ENCODE data around the gene INPP5A. TPM values are rescaled to one million over a fixed set of nuclear protein-coding genes. Genes with fewer than 3 reads are reported as not detected.

The INPP5A gene
- total and polyA plus RNA-seq, 2 experiments from 2014 or later: 41.2 to 53.6 TPM

GRCh38 chr10:132547421-132547861 lies 9.9 kb downstream of the INPP5A start:
- H3K9me2 ChIP-seq (replicated peaks; ENCODE audit: insufficient read depth): no peaks in the 10 kb centered on the region
- 96% methylated on average over 22 of the region's 22 CpGs for WGBS (ENCODE audit: low lambda C conversion rate, missing lambda C conversion rate)
- TF ChIP-seq CTCF (IDR thresholded peaks at IDR 0.05; ENCODE audit: poor library complexity): no peak
- no peak for TF ChIP-seq EZH2phosphoT487 (IDR thresholded peaks at IDR 0.05; ENCODE audit: low read depth, severe bottlenecking, unreplicated experiment)
- no peak for TF ChIP-seq EZH2 (IDR thresholded peaks at IDR 0.05; ENCODE audit: borderline replicate concordance)

GRCh38 chr10:132548106-132548823 lies 10.7 kb downstream of the INPP5A start:
- Histone ChIP-seq H2AFZ (no peak overlapping the region), H3K9me3 (ENCODE audit: low read depth) (no peaks in the 10 kb centered on the region), H3K4me2 (no peak overlapping the region), H3K4me1 (ENCODE audit: insufficient read depth) (peaks cover 8% of the 10 kb centered on the region), H3K79me2 (peaks cover 84% of the 10 kb centered on the region), H3K36me3 (replicated peaks; ENCODE audit: insufficient read depth, low read depth) (no peaks in the 10 kb centered on the region), H3K27ac (no peak overlapping the region), H3K9me2 (replicated peaks; ENCODE audit: insufficient read depth) (no peaks in the 10 kb centered on the region), H3K4me3 (no peak overlapping the region), H3K27me3 (no peaks in the 10 kb centered on the region), H4K20me1 (ENCODE audit: insufficient read depth, poor library complexity, severe bottlenecking) (peaks cover 73% of the 10 kb centered on the region)
- 95% methylated on average over 28 of the region's 28 CpGs for WGBS (ENCODE audit: low lambda C conversion rate, missing lambda C conversion rate)
- DNase-seq (ENCODE audit: low spot score): no peak
- no peak for TF ChIP-seq CTCF (IDR thresholded peaks at IDR 0.05; ENCODE audit: poor library complexity)
- no peak for TF ChIP-seq EZH2 (IDR thresholded peaks at IDR 0.05; ENCODE audit: borderline replicate concordance)
- no peak for TF ChIP-seq EZH2phosphoT487 (IDR thresholded peaks at IDR 0.05; ENCODE audit: low read depth, severe bottlenecking, unreplicated experiment)

More at GRCh38 chr10:132547421-132547861, 9.9 kb downstream of the INPP5A start:
- no peak overlapping the region for H3K4me3 ChIP-seq
- no peak overlapping the region for H2AFZ ChIP-seq
- no peaks in the 10 kb centered on the region for H3K36me3 ChIP-seq (replicated peaks; ENCODE audit: insufficient read depth, low read depth)
- peaks cover 91% of the 10 kb centered on the region for H3K79me2 ChIP-seq
- H3K27me3 ChIP-seq: no peaks in the 10 kb centered on the region
- no peak for DNase-seq (ENCODE audit: low spot score)
- H3K9me3 ChIP-seq (ENCODE audit: low read depth): no peaks in the 10 kb centered on the region
- no peak overlapping the region for H3K27ac ChIP-seq
- H4K20me1 ChIP-seq (ENCODE audit: insufficient read depth, poor library complexity, severe bottlenecking): peaks cover 77% of the 10 kb centered on the region
- H3K4me1 ChIP-seq (ENCODE audit: insufficient read depth): peaks cover 8% of the 10 kb centered on the region
- no peak overlapping the region for H3K4me2 ChIP-seq

- Histone ChIP-seq H3K27me3 (no peaks in the 10 kb centered on the region), H3K9me2 (replicated peaks; ENCODE audit: insufficient read depth) (no peaks in the 10 kb centered on the region), H3K9me3 (ENCODE audit: low read depth) (no peaks in the 10 kb centered on the region), H3K4me2 (no peak overlapping the region), H3K4me1 (ENCODE audit: insufficient read depth) (peaks cover 8% of the 10 kb centered on the region), H3K4me3 (no peak overlapping the region), H4K20me1 (ENCODE audit: insufficient read depth, poor library complexity, severe bottlenecking) (peaks cover 74% of the 10 kb centered on the region), H3K36me3 (replicated peaks; ENCODE audit: insufficient read depth, low read depth) (no peaks in the 10 kb centered on the region), H3K79me2 (peaks cover 84% of the 10 kb centered on the region), H2AFZ (no peak overlapping the region), H3K27ac (no peak overlapping the region)
- DNase-seq (ENCODE audit: low spot score): no peak
- TF ChIP-seq EZH2phosphoT487 (IDR thresholded peaks at IDR 0.05; ENCODE audit: low read depth, severe bottlenecking, unreplicated experiment): no peak
- TF ChIP-seq EZH2 (IDR thresholded peaks at IDR 0.05; ENCODE audit: borderline replicate concordance): no peak
- 98% methylated on average over 14 of the region's 14 CpGs for WGBS (ENCODE audit: low lambda C conversion rate, missing lambda C conversion rate)
Measured at GRCh38 chr10:132548869-132549268, 11.3 kb downstream of the INPP5A start.

- Histone ChIP-seq H3K79me2 (peaks cover 84% of the 10 kb centered on the region), H2AFZ (no peak overlapping the region), H3K9me3 (ENCODE audit: low read depth) (no peaks in the 10 kb centered on the region), H3K9me2 (replicated peaks; ENCODE audit: insufficient read depth) (no peaks in the 10 kb centered on the region), H3K4me2 (no peak overlapping the region), H3K27ac (no peak overlapping the region), H3K27me3 (no peaks in the 10 kb centered on the region), H3K36me3 (replicated peaks; ENCODE audit: insufficient read depth, low read depth) (no peaks in the 10 kb centered on the region), H3K4me3 (no peak overlapping the region), H3K4me1 (ENCODE audit: insufficient read depth) (peaks cover 11% of the 10 kb centered on the region), H4K20me1 (ENCODE audit: insufficient read depth, poor library complexity, severe bottlenecking) (peaks cover 74% of the 10 kb centered on the region)
- no peak for DNase-seq (ENCODE audit: low spot score)
- 84% methylated on average over 12 of the region's 12 CpGs for WGBS (ENCODE audit: low lambda C conversion rate, missing lambda C conversion rate)
- no peak for TF ChIP-seq EZH2 (IDR thresholded peaks at IDR 0.05; ENCODE audit: borderline replicate concordance)
- no peak for TF ChIP-seq EZH2phosphoT487 (IDR thresholded peaks at IDR 0.05; ENCODE audit: low read depth, severe bottlenecking, unreplicated experiment)
- no peak for TF ChIP-seq CTCF (IDR thresholded peaks at IDR 0.05; ENCODE audit: poor library complexity)
Measured at GRCh38 chr10:132549371-132549770, 11.8 kb downstream of the INPP5A start.
